Heart left ventricle (tissue), 13 donors: Measurements from ENCODE around the gene KRT4.

Source experiments
- CTCF ChIP-seq, 12 donors: fragments of 200-600 bp; sonication (generic) in 4 of 12; IDR thresholded peaks; one replicate each; pipeline versions ENCODE4 v1.5.0 to v1.8.0; 2018 to 2022; ENCODE audit warnings: antibody characterized with exemption in 12 of 12, mild to moderate bottlenecking in 5 of 12
- POLR2A ChIP-seq, 2 donors: fragments of 450-650 bp; IDR thresholded peaks; one replicate each; pipeline ENCODE4 v1.6.1; 2017; ENCODE audit warnings: antibody characterized with exemption in 2 of 2, mild to moderate bottlenecking in 2 of 2, moderate library complexity in 2 of 2
- donor health status: ischemic (EF 13 %, LVEDD 7.1; RV severe dilation, severe dysfunction).
- donor health status: DM: no; HTN: yes; CAD: no.
- donor health status: DM: no; HTN: no; CAD: no.
- donor health status: ischemic (EF 25% LVEDD 6.9; RV normal size, moderate dysfunction).
- donor health status: ischemic (EF 25% LVEDD 5.7; RV mildly dilated, moderate dysfunction).
- donor health status: ischemic (EF 35%, LVEDD 5.7; RV mildly dilated, moderate dysfunction).
- donor health status: nonischemic (EF 11% LVEDD 7.7; RV severe dilation, severe dysfunction).
- donor health status: DM: yes; HTN: yes; CAD: no.
- donor health status: PGD.
- donor health status: ischemic (EF 29% LVEDD 5.4; RV normal size, mild dysfunction).
- donor health status: nonischemic (EF 23%, LVEDD 6.1; RV moderate dilation, normal function).

GRCh38 chr12:52850681-52851080 lies 36.8 kb upstream of the KRT4 start:
- TF ChIP-seq POLR2A (IDR thresholded peaks at IDR 0.05) (no peak), CTCF (IDR thresholded peaks at IDR 0.05) (no peak)
